ENCODE results near the gene MYH10.

MYH10 gene

DNA sequence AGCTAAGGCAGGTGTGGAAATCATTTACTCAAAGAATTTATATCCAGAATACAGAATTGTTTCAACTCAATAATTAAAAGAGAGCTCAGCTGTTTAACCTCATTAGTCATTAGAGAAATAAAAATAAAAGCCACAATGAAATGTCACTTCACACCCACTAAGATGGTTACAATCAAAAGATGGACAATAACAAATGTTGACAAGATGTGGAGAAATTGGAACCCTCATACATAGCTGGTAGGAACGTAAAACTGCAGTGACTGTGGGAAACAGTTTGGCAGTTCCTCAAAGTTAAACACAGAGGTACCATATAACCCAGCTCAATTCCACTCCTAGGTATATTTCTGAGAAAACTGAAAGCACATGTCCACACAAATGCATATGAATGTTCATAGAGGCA, 145.0 kb downstream of the MYH10 start:
- TF ChIP-seq, protein P1, sequence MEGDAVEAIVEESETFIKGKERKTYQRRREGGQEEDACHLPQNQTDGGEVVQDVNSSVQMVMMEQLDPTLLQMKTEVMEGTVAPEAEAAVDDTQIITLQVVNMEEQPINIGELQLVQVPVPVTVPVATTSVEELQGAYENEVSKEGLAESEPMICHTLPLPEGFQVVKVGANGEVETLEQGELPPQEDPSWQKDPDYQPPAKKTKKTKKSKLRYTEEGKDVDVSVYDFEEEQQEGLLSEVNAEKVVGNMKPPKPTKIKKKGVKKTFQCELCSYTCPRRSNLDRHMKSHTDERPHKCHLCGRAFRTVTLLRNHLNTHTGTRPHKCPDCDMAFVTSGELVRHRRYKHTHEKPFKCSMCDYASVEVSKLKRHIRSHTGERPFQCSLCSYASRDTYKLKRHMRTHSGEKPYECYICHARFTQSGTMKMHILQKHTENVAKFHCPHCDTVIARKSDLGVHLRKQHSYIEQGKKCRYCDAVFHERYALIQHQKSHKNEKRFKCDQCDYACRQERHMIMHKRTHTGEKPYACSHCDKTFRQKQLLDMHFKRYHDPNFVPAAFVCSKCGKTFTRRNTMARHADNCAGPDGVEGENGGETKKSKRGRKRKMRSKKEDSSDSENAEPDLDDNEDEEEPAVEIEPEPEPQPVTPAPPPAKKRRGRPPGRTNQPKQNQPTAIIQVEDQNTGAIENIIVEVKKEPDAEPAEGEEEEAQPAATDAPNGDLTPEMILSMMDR (IDR thresholded peaks at IDR 0.05; ENCODE audit: extremely low read depth, insufficient read depth, missing control alignments): no peak
- in situ Hi-C loops (cut with MboI; ENCODE audit: low pct_unique_long_range_greater_than_20kb, low sequenced_read_pairs, unreplicated experiment): no loop called here
- no peak for DNase-seq (ENCODE audit: low spot score)

DNA sequence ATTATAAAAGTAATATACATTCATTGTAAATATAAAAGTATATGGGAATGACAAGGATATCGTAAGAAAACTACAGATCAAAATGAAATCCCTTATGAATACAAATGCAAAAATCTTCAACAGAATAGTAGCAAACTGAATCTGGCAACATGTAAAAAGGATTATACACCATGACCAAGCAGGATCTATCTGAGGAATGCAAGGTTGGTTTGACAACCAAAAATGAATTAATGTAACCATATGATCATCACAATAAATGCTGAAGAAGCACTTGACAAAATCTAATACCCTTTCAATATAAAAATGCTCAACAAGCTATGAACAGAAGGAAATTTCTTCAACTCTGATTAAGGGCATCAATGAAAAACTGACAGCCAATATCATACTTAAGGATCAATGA, 146.1 kb downstream of the MYH10 start:
- TF ChIP-seq, protein P1 (IDR thresholded peaks at IDR 0.05; ENCODE audit: extremely low read depth, insufficient read depth, missing control alignments): no peak
- in situ Hi-C loops (cut with MboI; ENCODE audit: low pct_unique_long_range_greater_than_20kb, low sequenced_read_pairs, unreplicated experiment): no loop called here
- no peak for DNase-seq (ENCODE audit: low spot score)

DNA sequence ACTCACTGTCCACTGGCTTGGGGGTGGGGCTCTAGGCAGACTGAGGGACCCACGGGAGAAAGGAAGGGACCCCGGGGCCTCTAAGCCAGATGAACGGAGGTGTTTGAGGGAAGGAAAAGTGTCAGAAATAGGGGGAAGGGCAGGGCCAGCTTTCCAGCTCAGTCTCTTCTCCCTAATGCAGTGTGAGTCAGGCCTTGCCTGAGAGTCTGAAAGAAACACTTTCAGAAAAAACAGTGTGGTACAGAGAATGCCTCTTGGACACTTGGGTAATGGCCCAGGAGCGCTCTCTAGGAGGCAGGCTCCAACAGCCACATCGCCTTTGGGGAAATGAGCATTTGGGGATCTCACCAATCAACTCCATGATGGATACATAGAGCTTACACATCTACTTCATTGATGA, 148.0 kb downstream of the MYH10 start:
- in situ Hi-C loops (cut with MboI; ENCODE audit: low pct_unique_long_range_greater_than_20kb, low sequenced_read_pairs, unreplicated experiment): no loop called here
- TF ChIP-seq, protein P1 (IDR thresholded peaks at IDR 0.05; ENCODE audit: extremely low read depth, insufficient read depth, missing control alignments): no peak
- DNase-seq (ENCODE audit: low spot score): no peak

DNA sequence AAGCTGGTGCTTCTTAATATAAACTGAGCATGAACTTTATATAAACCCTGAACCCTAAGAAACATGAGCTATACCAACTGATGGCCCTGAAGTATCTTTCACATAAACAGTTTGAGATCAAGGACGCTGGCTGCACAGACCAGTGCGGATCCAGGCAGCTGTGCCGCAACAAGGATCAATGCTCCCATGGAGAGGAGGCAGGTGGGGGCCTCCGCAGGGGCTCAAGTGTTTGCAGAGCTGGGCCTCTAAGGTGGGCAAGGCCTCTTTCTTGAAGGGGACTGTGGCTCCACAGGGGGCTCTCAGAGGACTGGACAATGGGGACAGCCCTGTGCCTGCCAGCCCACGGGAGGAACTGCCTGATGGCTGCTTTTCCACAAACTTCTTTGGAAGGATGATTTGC, 148.8 kb downstream of the MYH10 start:
- TF ChIP-seq, protein P1 (IDR thresholded peaks at IDR 0.05; ENCODE audit: extremely low read depth, insufficient read depth, missing control alignments): no peak
- in situ Hi-C loops (cut with MboI; ENCODE audit: low pct_unique_long_range_greater_than_20kb, low sequenced_read_pairs, unreplicated experiment): no loop called here
- no peak for DNase-seq (ENCODE audit: low spot score)

DNA sequence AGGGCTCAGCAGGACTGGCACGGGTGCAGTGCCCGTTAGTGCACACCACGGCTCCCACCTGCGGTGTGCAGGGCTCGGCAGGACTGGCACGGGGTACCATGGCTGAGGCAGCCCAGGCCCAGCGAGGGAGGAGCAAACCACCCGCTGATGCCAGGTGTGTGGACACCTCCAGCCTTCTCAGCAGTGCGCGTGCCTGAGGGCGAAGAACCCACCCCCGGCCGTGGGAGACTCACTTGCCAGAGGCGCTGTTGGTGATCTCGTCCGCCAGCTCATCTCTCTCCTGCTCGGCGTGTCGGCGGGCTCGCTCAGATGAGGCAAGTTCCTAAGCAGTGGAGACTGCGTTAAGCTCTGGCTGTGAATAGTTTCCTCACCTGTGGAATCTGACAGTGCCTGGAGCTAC, 149.4 kb downstream of the MYH10 start:
- in situ Hi-C loops (cut with MboI; ENCODE audit: low pct_unique_long_range_greater_than_20kb, low sequenced_read_pairs, unreplicated experiment): no loop called here
- DNase-seq (ENCODE audit: low spot score): no peak
- TF ChIP-seq, protein P1 (IDR thresholded peaks at IDR 0.05; ENCODE audit: extremely low read depth, insufficient read depth, missing control alignments): no peak

DNA sequence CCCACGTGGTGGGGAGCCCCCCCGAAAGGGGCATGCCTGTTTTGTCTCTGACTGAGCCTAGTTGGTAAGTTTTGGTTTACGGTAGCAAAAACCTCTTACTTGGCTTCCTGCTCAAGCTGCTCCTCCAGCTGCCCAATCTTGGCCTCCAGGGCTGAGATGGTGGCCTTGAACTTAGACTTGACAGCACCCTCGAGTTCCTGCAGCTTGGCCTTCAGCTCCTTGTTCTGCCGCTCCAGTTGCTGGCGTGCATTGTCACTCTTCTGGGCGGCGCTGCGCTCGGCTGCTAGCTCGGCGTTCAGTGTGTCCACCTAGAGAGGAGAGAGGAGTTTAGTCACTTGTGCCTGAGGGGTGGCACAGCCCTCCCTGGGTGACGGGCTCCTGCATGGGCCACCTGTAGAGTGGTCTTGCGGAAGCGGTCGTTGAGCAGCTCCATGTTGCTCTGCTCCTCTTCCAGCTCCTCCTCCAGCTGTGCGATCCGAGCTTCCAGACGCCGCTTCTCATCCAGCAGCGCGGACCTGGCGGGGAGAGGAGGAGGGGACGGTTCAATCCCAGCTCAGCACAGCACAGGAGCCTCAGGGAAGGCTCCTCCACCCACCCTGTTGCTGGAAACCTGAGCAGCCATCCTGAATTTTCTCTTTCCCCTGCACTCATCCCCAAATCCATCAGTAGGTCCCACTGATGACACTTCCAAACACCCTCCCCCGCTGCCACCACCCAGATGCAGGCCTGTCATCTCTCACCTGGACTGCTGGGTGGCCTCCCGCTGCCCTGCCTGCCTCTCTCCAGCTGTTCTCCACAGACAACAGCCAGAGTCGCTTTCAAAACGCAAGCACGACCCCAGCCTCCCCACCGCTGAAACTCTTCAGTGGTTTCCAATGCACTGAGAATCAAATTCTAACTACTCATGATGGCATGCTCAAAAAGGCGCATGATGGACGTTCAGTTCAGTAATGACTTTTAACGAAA, 150.2 kb downstream of the MYH10 start:
- TF ChIP-seq, protein P1 (IDR thresholded peaks at IDR 0.05; ENCODE audit: extremely low read depth, insufficient read depth, missing control alignments): no peak
- no peak for DNase-seq (ENCODE audit: low spot score)
- in situ Hi-C loops (cut with MboI; ENCODE audit: low pct_unique_long_range_greater_than_20kb, low sequenced_read_pairs, unreplicated experiment): no loop called here

All from GM13977 (cell line).